ENCODE results near the gene PRR33.
"Not testable (repeated sequence)": the region's sequence is repeated elsewhere in the genome, so short reads cannot be mapped to it uniquely, and the experiment has no call there.

The PRR33 gene

DNA sequence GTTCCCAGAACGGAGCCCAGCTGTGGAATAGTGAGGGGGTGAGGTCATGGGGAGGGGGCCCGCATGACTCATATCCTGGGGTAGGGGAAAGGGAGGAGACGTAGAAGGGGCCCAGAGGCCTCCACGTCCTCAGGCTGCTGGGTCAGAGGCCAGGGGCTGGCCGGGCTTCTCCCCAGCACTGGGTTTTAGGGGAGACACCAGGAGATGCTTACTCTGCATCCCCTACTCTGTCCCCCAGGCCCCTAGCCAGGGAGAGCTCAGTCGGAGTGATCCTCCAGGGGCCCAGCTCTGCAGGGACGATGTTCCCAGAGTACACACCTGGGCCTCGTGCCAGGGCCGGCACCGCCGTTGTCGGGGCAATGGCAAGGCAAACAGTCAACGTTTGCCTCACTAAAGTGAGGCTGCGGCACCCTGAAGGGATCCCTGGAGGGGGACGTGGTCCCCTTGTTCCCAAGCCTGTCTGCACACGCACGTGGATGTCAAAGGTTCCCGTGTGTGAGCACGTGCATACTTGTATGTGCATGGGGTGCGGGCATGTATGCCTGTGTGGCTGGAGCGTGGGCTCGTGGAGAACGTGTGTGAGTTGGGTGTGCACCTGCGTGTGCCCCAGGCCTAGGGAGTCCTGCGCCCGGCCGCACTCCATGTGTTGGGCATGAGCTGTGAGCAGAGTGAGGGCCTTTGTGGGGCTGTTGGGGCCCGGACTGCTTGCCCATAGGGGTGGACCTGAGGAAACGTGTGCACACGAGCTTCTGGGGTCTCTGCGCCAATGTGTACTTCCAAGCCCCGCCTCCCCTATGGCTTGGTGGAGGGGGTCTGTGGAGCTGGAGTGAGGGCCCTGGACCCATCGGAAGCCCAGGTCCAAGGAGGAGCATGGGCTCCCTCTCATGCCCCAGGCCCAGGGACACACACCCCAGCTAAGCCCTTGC is 14.2 kb downstream of the PRR33 start:
- DNase-seq (ENCODE audit: low read depth in 1 of 2, low spot score in 1 of 2) = no peak

DNA sequence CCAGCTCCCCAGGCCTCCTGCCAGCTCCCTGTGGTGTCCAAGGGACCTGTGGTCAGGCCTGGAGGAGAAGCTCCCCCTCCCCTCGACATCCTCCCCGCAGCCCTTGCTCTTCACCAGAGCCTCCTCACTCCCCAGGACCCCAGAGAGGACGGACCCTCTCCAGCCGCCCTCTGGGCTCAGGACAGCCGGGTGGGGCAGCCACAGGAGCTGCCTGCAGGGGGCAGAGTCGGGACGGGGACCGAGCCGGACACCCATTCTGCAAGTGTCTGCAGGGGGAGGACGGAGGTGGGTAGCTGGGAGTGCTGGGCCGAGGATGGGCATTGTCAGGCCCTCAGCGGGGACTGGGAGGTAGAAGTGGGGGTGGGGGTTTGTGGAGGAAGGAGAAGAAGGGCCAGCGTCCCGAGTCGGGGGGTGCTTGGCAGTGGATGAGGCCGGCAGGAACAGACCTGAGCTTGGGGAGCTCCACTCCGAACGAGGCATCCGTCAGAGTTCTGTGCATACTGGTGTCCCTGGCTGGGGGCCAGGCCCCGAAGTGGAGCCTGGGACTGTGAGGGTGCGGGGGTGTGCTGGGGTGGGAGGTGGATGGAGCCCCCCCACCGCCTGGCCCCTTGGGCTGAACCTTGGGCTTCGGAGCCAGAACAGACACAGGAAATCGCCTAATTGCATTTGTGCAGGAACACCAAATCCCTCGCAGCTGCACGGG is 15.2 kb downstream of the PRR33 start:
- no peak for DNase-seq (ENCODE audit: low read depth in 1 of 2, low spot score in 1 of 2)

DNA sequence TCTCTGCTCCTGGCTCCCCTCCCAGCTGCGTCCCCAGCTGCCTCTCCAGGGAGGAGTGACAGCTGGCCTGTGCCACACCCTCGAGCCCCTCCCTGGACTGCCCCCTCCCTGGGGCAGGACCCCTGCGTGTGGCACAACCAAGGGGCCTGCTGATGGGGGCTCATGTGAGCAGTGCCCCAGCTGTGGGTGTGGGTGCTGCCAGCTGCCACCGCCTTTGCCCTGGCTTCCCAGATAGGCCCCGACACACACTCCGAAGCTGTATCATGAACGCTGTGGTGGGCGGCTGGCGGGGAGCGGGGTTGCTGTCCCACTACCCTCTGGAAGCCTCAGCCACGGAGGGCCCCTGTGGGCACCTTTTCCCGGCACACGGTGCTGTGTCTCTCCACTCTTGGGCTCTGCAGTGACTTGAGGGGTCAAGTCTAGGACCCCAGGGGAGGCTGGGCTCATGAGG is 15.8 kb downstream of the PRR33 start:
- not testable (repeated sequence) for DNase-seq (ENCODE audit: low read depth in 1 of 2, low spot score in 1 of 2)

DNA sequence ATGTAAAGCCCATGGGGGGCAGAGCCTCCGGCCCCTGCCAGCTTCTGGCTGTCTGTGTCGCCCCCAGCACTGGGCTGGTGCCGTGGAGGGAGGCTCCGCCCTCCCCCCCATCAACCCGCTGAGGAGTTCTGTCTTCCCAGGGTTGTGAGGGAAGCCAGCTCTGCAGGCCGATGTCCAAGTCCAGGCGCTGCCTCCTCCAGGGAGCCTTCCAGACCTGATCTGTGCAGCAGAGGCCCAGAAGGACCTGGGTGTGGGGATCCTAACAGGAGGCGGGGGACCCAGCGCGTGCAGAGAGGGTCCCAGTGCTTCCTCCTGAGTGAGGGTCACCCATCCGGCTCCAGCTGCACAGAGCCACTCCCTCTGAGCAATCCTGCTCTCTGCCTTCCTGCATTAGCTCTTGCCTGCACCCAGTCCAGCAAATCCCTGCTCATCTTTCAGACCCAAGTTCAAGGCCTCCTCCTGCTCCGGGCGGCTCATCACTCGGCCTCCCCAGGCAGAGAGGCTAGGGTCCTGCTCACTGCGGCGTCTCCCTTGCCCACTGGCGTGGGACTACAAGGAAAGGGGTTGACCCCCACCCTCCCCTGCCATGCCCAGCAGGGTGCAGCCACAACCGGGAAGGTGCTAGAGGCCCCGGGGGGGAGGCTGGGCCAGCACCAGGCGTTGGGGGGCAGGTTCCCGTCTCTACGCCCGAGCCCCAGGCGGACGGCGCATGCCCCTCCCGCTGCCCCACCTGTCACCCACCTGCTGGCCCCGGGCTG is 16.4 kb downstream of the PRR33 start:
- DNase-seq (ENCODE audit: low read depth in 1 of 2, low spot score in 1 of 2) = no peak

DNA sequence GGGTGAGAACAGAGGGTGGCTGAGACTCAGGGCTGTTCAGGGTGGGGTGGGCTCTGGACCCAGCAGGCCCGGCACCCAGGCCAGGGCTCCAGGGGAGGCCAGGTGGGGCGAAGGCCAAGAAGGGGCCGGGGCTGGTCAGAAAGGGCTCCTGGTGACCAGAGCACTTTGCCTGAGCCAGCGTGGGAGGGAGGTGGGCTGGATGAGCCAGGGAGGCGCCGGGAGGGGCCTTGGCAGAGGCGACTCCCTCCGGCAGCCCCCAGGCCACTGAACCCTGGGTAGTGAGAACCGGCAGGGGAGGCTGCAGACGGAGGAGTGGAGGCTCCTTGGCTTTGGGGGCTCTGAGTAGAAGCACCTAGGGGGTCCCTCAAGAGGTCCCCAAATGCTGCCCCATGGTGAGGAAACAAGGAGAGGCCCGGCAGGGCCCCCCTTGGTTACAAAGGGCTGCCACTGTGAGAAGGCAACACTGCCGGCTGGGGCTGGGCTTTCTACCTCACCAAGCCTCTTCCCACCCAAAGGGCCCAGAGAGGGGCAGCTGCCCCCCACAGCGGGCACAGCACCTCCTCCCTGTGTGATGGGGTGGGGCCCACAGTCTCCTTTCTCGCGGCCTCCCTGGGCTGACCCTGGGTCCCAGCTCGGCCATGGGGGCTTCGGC is 17.1 kb downstream of the PRR33 start:
- not testable (repeated sequence) for DNase-seq (ENCODE audit: low read depth in 1 of 2, low spot score in 1 of 2)

DNA sequence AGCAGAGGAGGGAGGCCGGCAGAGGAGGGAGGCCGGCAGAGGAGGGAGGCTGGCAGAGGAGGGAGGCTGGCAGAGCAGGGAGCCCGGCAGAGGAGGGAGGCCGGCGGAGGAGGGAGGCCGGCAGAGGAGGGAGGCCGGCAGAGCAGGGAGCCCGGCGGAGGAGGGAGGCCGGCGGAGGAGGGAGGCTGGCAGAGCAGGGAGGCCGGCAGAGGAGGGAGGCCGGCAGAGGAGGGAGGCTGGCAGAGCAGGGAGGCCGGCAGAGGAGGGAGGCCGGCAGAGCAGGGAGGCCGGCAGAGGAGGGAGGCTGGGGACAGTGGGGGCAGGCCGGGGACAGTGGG is 17.9 kb downstream of the PRR33 start:
- not testable (repeated sequence) for DNase-seq (ENCODE audit: low read depth in 1 of 2, low spot score in 1 of 2)

DNA sequence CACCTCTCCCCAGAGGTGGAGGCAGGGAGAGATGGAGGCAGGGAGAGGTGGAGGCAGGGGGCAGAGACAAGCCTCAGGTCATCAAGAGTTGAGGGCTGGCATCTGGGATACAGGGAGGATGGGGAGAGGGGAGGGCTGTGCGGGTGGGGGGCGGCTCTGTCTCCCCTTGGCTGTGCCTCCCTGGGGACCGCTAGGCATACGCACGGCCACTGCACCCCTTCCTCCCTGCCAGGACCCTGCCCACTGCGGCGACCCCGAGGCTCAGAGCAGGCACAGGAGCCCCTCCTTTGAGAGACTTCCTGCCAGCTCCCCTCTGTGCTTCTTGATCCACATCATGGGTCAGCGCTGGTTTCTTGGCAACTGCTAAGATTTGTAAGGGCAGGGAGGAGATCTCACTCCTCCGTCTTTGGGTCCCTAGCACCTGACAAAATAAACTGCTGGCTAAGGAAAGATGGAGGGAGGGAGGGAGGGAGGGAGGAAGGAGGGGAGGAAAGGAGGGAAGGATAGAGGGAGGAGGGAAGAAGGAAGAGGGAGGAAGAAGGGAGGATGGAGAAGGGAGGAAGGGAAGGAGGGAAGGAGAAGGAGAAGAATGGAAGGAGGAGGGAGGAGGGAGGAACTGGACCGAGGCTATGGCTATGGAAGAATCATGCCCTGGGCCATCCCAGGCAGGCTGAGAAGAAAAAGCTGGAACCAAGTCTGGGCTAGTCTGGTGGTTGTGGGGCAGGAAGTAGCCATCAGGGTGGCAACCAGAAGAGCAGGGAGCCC is 18.5 kb downstream of the PRR33 start:
- no peak for DNase-seq (ENCODE audit: low read depth in 1 of 2, low spot score in 1 of 2)

DNA sequence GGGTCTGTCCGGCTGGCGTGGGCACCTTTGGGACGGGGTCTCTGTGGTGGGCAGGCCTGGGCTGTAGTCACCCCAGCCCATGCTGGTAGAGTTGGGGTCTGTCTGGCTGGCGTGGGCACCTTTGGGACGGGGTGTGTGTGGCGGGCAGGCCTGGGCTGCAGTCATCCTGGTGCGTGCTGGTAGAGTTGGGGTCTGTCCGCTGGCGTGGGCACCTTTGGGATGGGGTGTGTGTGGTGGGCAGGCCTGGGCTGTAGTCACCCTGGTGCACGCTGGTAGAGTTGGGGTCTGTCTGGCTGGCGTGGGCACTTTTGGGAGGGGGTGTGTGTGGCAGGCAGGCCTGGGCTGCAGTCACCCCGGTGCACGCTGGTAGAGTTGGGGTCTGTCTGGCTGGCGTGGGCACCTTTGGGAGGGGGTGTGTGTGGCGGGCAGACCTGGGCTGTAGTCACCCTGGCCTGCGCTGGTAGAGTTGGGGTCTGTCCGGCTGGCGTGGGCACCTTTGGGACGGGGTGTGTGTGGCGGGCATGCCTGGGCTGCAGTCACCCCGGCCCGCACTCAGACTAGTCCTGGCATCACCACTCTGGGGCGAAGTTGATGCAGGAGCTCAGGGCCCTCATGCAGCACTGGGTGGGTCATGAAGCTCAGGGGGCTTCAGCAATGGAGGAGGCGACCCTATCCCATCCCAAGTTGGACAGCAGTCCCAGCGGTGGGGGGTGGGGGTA is 19.3 kb downstream of the PRR33 start:
- no peak for DNase-seq (ENCODE audit: low read depth in 1 of 2, low spot score in 1 of 2)

DNA sequence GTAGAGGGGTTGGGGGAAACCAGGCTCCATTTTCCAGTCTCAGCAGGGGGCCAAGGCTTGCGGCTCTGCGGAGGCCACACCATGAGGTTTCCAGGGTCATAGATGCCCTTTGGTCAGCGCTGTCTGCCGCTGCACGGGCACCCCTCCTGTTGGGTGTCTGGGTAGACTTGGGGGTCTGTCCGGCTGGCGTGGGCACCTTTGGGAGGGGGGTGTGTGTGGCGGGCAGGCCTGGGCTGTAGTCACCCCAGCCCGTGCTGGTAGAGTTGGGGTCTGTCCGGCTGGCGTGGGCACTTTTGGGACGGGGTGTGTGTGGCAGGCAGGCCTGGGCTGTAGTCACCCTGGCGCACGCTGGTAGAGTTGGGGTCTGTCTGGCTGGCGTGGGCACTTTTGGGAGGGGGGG is 20.2 kb downstream of the PRR33 start:
- no peak for DNase-seq (ENCODE audit: low read depth in 1 of 2, low spot score in 1 of 2)

DNA sequence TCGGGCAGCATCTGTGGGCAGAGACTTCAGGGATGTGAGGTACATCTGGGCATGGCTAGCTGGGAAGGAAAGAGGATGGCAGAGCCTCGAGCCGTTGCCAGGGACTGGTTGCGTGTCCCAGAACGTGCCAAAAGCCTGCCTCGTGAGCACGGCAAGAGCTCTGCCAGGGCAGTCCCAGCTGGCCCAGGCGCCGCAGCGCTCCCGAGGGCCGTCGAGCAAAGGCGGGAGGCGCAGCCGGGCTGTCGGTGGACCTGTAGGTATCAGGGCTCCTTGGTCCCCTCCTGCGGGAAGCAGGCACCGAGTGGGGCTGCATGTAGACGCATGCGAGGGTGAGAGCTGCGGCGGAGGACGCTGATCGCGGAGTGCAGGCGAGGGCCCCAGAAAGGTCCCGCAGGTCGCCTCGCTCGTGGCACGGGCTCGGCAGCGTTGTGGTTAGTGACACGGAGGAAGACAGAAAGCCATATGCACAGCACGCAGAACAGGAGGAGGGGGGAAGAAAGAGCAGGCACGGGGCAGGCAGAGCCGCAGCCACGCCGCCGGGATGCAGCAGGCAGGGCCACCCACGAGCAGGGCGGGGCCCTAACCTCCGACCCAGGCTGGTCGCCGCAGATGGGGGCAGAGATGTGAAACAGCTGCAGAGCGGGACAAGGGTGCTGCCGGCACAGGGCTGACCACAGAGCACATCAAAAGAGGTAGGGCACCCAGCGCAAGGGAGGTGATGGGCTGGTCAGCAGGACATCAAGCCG is 20.8 kb downstream of the PRR33 start:
- no peak for DNase-seq (ENCODE audit: low read depth in 1 of 2, low spot score in 1 of 2)

DNA sequence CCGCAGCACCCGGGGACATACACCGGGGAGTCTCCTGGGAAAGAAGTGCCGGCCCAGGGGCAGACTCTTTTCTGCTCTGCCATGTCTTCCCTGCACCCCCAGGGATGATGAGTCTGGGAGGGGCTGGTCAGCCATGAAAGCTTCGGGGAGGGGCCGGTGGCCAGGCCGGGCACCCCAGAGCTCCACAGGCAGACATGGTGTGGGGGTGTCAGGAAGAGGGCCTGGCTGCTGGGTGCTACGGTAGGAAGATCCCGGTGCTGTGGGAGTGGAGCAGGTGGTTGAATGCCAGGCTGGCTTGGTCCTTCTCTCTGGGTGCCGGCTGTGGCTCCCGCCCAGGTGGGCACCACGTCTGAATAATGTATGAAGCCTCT is 21.4 kb downstream of the PRR33 start:
- DNase-seq (ENCODE audit: low read depth in 1 of 2, low spot score in 1 of 2) = no peak

DNA sequence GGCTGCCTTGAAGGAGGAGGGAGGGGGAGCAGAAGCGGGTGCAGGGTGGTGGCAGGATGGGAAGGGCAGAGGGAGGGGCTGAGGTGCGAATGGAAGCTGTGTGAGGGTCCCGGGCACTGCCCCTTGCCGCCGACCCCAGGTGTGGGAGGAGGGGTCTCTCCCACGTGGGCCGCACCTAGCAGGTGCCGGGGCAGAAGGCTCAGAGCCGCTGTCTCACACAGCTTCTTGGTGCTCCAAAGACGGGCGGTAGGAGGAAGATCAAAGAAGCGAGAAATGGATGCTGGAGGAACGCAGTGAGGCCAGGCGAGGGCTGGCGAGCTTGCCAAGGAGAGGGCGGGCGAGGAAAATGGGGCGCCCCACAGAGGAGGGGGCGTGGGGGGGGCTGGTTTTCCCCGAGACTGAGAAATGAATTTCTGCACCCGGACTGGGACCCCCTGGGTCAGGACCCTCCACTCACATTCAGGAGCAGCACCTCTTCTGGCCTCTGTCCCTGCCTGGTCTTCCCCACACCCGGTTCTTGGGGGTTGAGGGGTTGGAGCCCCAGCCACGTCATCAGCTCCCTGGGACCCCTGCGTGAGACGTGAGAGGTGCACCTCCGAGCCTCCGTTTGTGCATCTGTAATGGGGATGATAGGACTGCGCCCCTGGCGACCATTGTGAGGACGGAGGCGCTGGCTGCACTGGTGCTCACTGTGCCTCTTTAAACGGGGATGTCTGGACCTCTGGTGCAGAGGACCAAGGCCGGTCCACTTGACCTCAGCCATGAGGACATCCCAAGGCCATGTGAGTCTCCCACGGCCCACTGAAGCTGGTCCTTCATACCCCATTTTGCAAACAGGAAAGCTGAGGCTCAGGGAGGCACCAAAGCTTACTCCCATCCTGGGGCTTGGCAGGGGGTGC is 22.0 kb downstream of the PRR33 start:
- DNase-seq (ENCODE audit: low read depth in 1 of 2, low spot score in 1 of 2) = no peak

DNA sequence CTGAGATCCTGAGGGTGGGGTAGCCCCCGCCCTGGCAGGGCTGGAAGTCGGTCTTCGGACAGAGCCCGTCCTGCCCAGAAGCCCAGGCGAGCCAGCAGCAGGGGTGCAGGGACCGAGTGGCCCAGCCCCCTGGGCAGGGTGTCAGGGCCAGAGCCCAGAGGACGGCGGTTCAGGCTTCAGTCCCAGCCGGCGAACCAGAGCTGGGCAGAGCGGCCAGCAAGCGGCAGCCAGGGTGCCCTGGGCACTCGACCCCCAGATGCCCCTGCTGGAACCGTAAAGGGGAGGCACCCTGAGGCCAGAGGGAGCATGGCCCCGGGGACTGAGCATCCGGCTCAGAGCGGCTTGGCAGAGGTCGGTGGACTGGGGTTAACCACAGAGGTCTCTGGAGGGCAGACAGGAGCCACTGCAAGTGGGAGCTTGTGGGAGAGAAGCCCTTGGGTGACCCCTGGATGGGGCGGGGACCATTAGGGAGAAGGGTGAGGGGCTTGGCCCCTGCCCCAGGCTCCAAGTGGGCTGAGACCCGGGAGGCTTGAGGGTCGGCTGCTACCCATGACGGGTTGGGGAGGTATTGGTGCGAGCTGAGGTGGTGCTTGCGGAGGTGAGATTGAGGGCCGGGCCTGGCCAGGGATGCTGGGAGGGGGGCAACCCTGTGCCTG is 22.9 kb downstream of the PRR33 start:
- DNase-seq (ENCODE audit: low read depth in 1 of 2, low spot score in 1 of 2) = no peak

DNA sequence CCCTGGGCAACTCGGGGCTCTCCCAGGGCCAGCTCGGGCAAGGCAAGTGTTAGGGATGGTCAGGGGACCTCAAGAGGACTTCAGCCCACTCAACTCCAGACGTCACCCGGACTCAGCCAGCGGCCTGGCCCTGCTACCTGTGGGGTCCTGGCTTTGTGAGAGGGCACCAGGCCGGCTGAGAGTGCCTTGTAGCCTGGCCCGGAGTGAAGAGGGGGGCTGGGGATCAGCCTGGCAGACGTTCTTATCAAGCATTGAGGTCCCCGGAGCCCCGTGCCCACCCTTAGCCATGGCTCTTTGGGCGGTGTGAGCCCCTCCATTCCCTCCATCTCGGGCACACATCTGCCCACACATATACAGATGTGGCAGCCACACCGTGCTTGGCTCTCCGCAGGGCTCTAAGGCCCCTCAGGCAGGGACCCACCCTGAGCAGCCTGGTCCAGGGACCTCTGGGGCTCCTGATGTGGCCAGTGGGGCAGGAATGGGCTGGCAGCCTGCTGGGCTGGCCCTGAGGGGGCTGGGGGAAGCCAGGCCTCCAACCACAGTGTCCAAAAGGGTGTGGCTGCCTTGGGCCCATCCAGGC is 23.5 kb downstream of the PRR33 start:
- DNase-seq (ENCODE audit: low read depth in 1 of 2, low spot score in 1 of 2) = no peak

DNA sequence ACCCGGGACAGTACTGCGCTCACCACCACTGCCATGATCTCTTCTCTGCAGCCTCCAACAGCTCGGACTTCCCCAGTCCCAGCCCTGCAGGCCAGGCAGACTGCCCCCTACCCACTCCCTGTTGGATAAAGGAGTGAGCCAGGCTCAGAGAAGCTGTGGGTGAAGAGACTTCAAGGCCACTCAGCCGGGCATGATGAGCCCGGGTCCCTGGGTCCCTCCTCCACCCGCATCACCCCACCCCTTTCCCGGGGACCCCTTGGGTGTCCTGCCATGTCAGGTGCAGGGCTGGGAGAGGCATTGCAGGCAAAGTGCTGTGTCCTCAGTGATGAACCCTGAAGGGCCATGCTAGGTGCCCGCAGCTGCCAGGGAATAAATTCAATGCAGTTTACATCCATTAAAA is 24.3 kb downstream of the PRR33 start:
- DNase-seq (ENCODE audit: low read depth in 1 of 2, low spot score in 1 of 2) = no peak

DNA sequence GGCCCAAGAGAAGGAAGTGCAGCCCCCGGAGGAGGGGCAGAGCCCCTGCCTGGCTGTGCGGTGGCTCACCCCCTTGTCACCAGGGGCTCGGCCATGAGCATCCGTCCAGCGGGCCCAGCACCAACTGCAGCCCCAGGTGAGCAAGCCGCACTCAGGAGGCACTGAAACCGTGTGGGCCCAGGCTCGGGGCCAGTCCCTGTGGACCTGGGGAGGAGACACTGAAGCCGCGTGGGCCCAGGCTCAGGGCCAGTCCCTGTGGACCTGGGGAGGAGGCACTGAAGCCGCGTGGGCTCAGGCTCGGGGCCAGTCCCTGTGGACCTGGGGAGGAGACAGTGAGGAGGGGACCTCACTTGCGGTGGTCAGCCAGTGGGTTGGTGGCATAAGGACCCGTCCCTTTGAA is 24.9 kb downstream of the PRR33 start:
- no peak for DNase-seq (ENCODE audit: low read depth in 1 of 2, low spot score in 1 of 2)

DNA sequence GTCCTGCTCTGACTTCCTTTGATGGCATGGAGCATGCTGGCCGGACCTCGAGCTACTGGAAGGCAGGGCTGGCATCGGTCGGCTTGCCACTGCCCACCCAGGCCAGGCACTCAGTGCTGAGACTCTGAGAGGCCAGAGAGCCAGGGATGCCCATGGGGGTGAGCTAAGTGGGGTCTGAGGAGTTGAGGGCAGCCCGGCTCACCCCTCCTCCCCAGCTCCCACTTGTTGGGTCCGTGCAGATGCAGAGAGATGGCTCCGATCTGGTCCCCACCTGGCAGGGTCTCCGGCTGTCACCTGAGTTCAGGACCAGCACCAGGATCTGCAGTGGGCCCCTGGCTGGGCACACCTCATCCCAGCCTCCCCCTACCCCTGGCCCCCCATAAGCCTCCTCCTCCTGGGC is 25.5 kb downstream of the PRR33 start:
- DNase-seq (ENCODE audit: low read depth in 1 of 2, low spot score in 1 of 2) = no peak
